ENCODE results near the gene DGKB. TPM values are rescaled to one million over a fixed set of nuclear protein-coding genes. Genes with fewer than 3 reads are reported as not detected.

Gene DGKB
- total RNA-seq, 1 experiment from 2014 or later = 0.48 TPM

DNA sequence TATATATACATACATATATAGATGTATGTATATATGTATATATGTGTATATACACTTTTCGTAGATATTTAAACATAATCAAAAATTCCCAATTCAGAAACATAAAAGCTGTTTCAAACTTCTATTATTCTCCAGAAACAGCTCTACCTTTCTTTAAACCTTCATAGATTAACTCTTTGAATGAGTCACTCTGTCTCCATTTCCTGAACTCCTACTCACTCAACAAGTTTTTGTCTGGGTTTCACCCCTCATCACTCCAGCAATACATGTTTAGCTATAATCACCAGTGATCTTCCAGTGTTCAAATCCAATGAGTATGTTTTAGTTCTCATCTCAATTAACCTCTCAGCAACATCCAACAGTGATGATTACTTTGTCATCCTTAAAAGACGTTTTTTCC, 9.6 kb downstream of the DGKB start:
- H3K9me2 ChIP-seq (ENCODE audit: insufficient read depth) = 0 out of 2 replicates have a peak, but pooled peaks cover 3% of the 10 kb centered on the region
- H3K36me3 ChIP-seq (ENCODE audit: low read depth) = no peaks in the 10 kb centered on the region
- no peak overlapping the region for H3K4me2 ChIP-seq
- H3K27me3 ChIP-seq (ENCODE audit: insufficient read depth, low read depth) = no peaks in the 10 kb centered on the region
- H4K20me1 ChIP-seq (ENCODE audit: insufficient read depth) = no peaks in the 10 kb centered on the region
- POLR2A ChIA-PET (ENCODE audit: unreplicated experiment) = no interaction called here
- no peak for DNase-seq
- intact Hi-C loops (cut with micrococcal nuclease; ENCODE audit: unreplicated experiment) = no loop called here
- H2AFZ ChIP-seq = no peak overlapping the region
- H3F3A ChIP-seq (ENCODE audit: insufficient read depth, low read depth) = no peaks in the 10 kb centered on the region
- no peak for TF ChIP-seq EZH2 (IDR thresholded peaks at IDR 0.05; ENCODE audit: low read depth)
- TF ChIP-seq, protein P1, sequence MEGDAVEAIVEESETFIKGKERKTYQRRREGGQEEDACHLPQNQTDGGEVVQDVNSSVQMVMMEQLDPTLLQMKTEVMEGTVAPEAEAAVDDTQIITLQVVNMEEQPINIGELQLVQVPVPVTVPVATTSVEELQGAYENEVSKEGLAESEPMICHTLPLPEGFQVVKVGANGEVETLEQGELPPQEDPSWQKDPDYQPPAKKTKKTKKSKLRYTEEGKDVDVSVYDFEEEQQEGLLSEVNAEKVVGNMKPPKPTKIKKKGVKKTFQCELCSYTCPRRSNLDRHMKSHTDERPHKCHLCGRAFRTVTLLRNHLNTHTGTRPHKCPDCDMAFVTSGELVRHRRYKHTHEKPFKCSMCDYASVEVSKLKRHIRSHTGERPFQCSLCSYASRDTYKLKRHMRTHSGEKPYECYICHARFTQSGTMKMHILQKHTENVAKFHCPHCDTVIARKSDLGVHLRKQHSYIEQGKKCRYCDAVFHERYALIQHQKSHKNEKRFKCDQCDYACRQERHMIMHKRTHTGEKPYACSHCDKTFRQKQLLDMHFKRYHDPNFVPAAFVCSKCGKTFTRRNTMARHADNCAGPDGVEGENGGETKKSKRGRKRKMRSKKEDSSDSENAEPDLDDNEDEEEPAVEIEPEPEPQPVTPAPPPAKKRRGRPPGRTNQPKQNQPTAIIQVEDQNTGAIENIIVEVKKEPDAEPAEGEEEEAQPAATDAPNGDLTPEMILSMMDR (conservative IDR thresholded peaks at IDR 0.05) = no peak
- no peaks in the 10 kb centered on the region for H3K9me3 ChIP-seq (ENCODE audit: insufficient read depth, low read depth)
- no peaks in the 10 kb centered on the region for H3K79me2 ChIP-seq (ENCODE audit: low read depth)
- H3K4me1 ChIP-seq (replicated peaks; ENCODE audit: insufficient read depth) = no peaks in the 10 kb centered on the region
- CTCF ChIA-PET = no interaction called here
- no peak overlapping the region for H3K4me3 ChIP-seq
- BruUV-seq (replicated peaks) = no TSS peak
- no peak overlapping the region for H3K27ac ChIP-seq

DNA sequence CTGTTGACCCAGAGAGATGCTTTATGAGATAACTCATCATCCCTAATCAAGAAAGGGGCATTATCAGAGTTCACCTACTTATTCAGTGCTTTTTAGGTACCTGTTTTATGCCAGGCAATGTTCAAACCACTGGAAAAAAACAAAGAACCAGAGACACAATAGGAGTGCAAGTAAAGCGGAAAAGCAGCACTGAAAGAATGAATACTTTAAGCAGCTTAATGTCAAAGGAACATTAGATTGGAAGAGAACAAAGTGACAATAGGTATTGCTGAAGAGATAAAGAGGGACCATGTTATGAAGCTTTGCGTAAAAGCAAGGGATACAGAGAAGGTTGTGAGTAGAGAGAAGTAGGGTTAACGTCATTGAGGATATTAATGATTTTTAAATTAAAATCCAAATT, 11.3 kb downstream of the DGKB start:
- intact Hi-C loops (cut with micrococcal nuclease; ENCODE audit: unreplicated experiment) = no loop called here
- no peak for DNase-seq
- POLR2A ChIA-PET (ENCODE audit: unreplicated experiment) = no interaction called here
- Histone ChIP-seq H3K79me2 (ENCODE audit: low read depth) (no peaks in the 10 kb centered on the region), H4K20me1 (ENCODE audit: insufficient read depth) (no peaks in the 10 kb centered on the region), H3K4me2 (no peak overlapping the region), H3K9me3 (ENCODE audit: insufficient read depth, low read depth) (no peaks in the 10 kb centered on the region), H3K27me3 (ENCODE audit: insufficient read depth, low read depth) (no peaks in the 10 kb centered on the region), H3K9me2 (ENCODE audit: insufficient read depth) (0 out of 2 replicates have a peak, but pooled peaks cover 3% of the 10 kb centered on the region), H3K4me1 (replicated peaks; ENCODE audit: insufficient read depth) (no peaks in the 10 kb centered on the region), H2AFZ (no peak overlapping the region), H3K4me3 (no peak overlapping the region), H3F3A (ENCODE audit: insufficient read depth, low read depth) (no peaks in the 10 kb centered on the region), H3K36me3 (ENCODE audit: low read depth) (no peaks in the 10 kb centered on the region), H3K27ac (no peak overlapping the region)
- CTCF ChIA-PET = no interaction called here
- TF ChIP-seq, protein P1 (conservative IDR thresholded peaks at IDR 0.05) = no peak
- no peak for TF ChIP-seq EZH2 (IDR thresholded peaks at IDR 0.05; ENCODE audit: low read depth)
- no TSS peak for BruUV-seq (replicated peaks)

- 0 out of 2 replicates have a peak, but pooled peaks cover 3% of the 10 kb centered on the region for H3K9me2 ChIP-seq (ENCODE audit: insufficient read depth)
- H2AFZ ChIP-seq = no peak overlapping the region
- no peaks in the 10 kb centered on the region for H3F3A ChIP-seq (ENCODE audit: insufficient read depth, low read depth)
- H3K79me2 ChIP-seq (ENCODE audit: low read depth) = no peaks in the 10 kb centered on the region
- no peaks in the 10 kb centered on the region for H4K20me1 ChIP-seq (ENCODE audit: insufficient read depth)
- no peaks in the 10 kb centered on the region for H3K9me3 ChIP-seq (ENCODE audit: insufficient read depth, low read depth)
- no peaks in the 10 kb centered on the region for H3K36me3 ChIP-seq (ENCODE audit: low read depth)
- CTCF ChIA-PET = no interaction called here
- H3K27me3 ChIP-seq (ENCODE audit: insufficient read depth, low read depth) = no peaks in the 10 kb centered on the region
- no peaks in the 10 kb centered on the region for H3K4me1 ChIP-seq (replicated peaks; ENCODE audit: insufficient read depth)
- no peak overlapping the region for H3K27ac ChIP-seq
- intact Hi-C loops (cut with micrococcal nuclease; ENCODE audit: unreplicated experiment) = no loop called here
- H3K4me3 ChIP-seq = no peak overlapping the region
- BruUV-seq (replicated peaks) = no TSS peak
- no peak for DNase-seq
- POLR2A ChIA-PET (ENCODE audit: unreplicated experiment) = interaction anchor here (0.6 kb wide), 2 partner anchors 10 to 30 kb away, joined by 4 read pairs; no protein-coding TSS in a partner anchor
- TF ChIP-seq, protein P1 (conservative IDR thresholded peaks at IDR 0.05) = no peak
- TF ChIP-seq EZH2 (IDR thresholded peaks at IDR 0.05; ENCODE audit: low read depth) = no peak
- H3K4me2 ChIP-seq = no peak overlapping the region
Measured at GRCh38 chr7:14888962-14889361, 13.6 kb downstream of the DGKB start.

Data from PC-9 (cell line).